GM21390 (cell line): ENCODE results near the gene CD81.
"Not testable (repeated sequence)": the region's sequence is repeated elsewhere in the genome, so short reads cannot be mapped to it uniquely, and the experiment has no call there.

ENCODE experiments used
- ATAC-seq: cut with Tn5 transposase; IDR thresholded peaks from one replicate; pipeline ENCODE4 v1.9.1; 2021; ENCODE audit not compliant: unreplicated experiment

CD81 gene

GRCh38 chr11:2376751-2377451 is at the start of gene CD81:
CD81 (plus strand) TSS chr11:2377310; CDS start chr11:2377550, 240 bp downstream.
- ATAC-seq, result no peak

GRCh38 chr11:2328021-2328420 is 49.1 kb upstream of the CD81 start:
- no peak for ATAC-seq

- no peak for ATAC-seq
Measured at GRCh38 chr11:2328656-2329354, 48.3 kb upstream of the CD81 start.

- no peak for ATAC-seq
Measured at GRCh38 chr11:2329551-2329950, 47.6 kb upstream of the CD81 start.

- no peak for ATAC-seq
Measured at GRCh38 chr11:2330696-2331095, 46.4 kb upstream of the CD81 start.

- no peak for ATAC-seq
Measured at GRCh38 chr11:2331404-2331803, 45.7 kb upstream of the CD81 start.

- ATAC-seq, result not testable (repeated sequence)
Measured at GRCh38 chr11:2332569-2332968, 44.5 kb upstream of the CD81 start.

- not testable (repeated sequence) for ATAC-seq
Measured at GRCh38 chr11:2333486-2334205, 43.5 kb upstream of the CD81 start.

GRCh38 chr11:2335286-2335685 is 41.8 kb upstream of the CD81 start:
- ATAC-seq, result not testable (repeated sequence)

- not testable (repeated sequence) for ATAC-seq
Measured at GRCh38 chr11:2338760-2339159, 38.4 kb upstream of the CD81 start.

- no peak for ATAC-seq
Measured at GRCh38 chr11:2342557-2342956, 34.6 kb upstream of the CD81 start.

GRCh38 chr11:2342981-2343380 is 34.1 kb upstream of the CD81 start:
- ATAC-seq, result no peak

GRCh38 chr11:2343502-2343901 is 33.6 kb upstream of the CD81 start:
- no peak for ATAC-seq

GRCh38 chr11:2345050-2345449 is 32.1 kb upstream of the CD81 start:
- no peak for ATAC-seq

- ATAC-seq, result no peak
Measured at GRCh38 chr11:2346014-2346413, 31.1 kb upstream of the CD81 start.

- no peak for ATAC-seq
Measured at GRCh38 chr11:2346586-2347307, 30.4 kb upstream of the CD81 start.

- no peak for ATAC-seq
Measured at GRCh38 chr11:2347308-2347830, 29.7 kb upstream of the CD81 start.

- no peak for ATAC-seq
Measured at GRCh38 chr11:2348986-2349385, 28.1 kb upstream of the CD81 start.

GRCh38 chr11:2351701-2352100 is 25.4 kb upstream of the CD81 start:
- no peak for ATAC-seq

- no peak for ATAC-seq
Measured at GRCh38 chr11:2352420-2352819, 24.7 kb upstream of the CD81 start.
